HPDE6-E6E7 (cell line): ENCODE measurements around the gene RORB.

Experiments used
- DNase-seq: peaks from one replicate; pipeline ENCODE4 v3.0.0; 2011; ENCODE audit warnings: missing footprints; ENCODE audit errors: extremely low spot score

The RORB gene

DNA sequence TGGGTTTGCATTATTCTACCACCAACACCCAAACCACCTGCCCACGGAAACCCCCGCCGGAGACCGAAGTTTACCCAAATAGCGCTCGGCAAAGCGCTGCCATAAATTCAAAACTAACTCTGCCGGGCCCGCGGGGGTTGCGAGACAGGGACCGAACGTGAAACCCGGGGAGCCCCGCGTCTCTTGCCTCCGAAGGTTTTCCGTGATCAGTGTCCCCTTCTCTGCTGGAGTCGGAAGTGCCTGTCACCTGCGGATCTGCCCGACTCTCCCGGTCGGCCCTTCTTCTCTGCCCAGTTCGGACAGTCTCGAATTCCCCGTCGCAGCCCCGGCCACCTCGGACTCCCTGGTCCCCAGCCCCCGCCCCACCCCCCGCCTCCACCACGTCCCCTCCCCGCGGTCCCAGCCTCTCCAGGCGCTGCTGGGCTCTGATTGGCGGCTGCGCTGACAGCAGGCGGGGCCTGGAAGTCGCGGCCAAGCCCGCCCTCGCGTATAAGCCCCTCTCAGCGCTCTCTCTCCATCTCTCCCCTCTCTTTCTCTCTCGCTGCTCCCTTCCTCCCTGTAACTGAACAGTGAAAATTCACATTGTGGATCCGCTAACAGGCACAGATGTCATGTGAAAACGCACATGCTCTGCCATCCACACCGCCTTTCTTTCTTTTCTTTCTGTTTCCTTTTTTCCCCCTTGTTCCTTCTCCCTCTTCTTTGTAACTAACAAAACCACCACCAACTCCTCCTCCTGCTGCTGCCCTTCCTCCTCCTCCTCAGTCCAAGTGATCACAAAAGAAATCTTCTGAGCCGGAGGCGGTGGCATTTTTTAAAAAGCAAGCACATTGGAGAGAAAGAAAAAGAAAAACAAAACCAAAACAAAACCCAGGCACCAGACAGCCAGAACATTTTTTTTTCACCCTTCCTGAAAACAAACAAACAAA, at the start of gene RORB:
RORB (plus strand) TSS at position 517 of the 929 bp plus-strand sequence. CDS start 642 bp downstream, outside the sequence.
- DNase-seq = peak; percentile 51

DNA sequence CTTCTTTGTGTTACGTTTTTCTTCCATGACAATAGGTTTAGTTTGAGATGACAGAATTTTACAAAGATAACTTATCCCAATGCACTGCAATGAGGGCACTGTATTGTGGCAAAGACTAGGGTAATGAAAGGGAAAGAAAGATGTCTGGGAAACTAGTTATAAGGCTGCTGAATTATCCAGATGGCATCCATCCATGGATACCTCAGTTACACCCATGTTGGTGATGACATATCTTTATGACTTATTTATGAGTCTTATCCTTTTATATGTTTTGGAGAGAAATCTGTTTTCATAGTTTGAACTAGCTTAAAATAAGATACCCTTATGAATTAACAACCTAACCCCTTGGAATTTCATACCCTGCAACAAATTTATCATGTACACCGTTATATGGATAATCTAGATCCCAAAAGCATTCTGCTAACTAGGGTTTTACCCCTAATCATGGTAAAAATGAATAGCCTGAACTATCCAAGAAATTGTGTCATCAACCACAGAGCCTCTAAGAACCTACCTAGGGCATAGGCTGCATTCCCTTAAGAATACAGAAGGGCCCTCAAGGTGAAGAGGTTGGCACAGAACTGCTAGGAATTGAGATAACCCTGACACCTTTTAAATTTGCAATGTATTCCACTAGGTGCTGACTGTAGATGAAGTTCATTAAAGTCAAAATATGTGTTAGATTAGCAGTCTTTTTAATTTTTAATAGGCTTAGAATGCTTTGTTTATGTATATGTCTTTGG, 49.5 kb upstream of the RORB start:
- no peak for DNase-seq

DNA sequence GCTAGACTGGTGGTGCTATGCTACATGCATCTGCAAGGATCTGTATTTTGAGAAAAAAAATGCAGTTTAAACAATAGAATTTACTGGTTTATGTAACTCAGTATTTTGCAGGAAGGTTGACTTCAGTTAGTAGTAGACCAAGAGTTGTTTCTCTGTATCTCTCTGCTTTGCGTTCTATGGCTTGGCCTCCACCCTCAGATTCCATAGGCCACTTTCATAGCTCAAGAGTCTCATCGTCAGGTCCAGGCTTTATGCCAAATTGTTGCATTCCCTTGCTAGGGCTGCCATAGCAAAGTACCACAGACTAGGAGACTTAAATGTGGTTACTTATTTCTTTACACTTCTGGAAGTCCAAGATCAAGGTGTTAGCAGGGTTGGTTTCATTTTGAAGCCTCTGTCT, 48.1 kb upstream of the RORB start:
- no peak for DNase-seq

DNA sequence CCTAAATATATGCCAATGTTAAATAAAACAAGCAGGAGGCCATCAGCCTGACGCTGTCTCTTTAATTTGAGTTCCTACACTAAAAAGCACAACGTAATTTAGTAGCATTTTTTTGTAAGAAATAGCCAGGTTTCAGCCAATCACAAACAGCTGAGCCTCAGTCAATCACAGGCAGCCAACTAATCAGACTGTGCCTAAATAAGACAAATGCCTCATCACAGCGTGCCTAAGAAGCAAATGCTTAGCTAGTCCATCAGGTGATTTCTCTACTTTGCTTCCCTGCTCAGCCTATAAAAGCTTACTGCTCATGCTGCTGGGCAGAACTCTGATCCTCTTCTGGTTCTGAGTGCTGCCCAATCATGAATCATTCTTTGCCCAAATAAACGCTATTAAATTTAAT, 38.3 kb upstream of the RORB start:
- no peak for DNase-seq

DNA sequence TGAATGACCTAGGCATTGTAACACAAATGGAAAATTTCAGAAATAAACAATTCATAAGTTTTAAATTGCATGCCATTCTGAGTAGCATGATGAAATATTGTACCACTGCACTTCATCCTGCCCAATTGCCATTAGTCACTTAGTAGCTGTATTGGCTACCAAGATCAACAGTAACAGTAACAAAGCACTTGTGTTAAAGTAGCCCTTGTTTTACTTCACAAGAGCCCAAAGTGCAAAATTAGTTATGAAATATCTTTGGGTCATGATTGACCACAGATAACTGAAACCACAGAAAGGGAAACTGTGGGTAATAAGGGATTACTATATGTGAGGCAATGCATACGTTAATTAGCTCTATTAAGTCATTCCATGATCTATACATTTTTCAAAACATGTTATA, 33.3 kb upstream of the RORB start:
- no peak for DNase-seq

DNA sequence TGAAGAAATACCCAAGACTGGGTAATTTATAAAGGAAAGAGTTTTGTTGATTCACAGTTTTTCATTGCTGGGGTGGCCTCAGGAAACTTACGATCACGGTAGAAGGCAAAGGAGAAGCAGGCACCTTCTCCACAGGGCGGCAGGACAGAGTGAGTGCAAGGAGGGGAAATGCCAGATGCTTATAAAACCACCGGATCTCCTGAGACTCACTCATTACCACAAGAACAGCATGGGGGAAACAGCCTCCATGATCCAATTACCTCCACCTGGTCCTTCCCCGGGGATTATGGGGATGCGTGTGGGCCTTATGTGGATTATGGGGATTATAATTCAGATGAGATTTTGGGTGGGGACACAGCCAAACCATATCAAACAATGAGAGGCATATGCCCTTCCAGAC, 18.5 kb upstream of the RORB start:
- DNase-seq = no peak

DNA sequence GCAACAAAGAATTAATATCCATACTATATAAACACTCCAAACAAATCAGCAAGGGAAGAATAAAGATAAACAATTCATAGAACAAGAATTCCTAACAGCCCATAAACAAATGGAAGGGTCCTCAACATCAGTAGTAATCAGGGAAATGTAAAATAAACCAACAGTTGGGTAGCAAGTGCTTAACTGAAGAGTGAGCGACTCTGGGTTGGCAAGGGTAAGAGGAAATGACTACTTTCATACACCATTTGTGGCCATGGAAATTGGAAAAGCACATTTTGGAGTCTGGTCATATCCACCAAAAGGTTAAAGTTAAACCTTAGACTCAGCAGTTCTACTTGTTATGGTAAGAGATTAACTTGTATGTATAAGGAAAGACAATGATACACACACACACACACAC, 17.4 kb upstream of the RORB start:
- DNase-seq = no peak

DNA sequence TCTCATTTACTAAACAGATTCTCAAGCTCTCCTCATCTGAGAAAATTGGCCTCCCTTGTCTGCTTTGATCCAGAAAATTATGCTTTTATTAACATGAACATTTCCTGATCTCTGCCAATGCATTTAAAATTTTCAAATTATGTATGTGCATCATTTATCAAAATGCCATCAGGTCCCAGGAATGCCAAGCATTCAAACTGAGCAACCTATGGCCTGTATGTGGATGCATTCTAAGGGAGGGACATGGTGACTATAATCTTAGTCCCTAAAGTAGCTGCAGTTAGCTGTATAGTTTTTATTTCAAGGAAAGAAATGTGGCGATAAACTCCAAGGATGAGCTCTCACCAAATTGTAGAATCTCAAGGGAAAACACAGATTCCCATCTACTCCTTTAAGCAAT, 9.7 kb upstream of the RORB start:
- no peak for DNase-seq

DNA sequence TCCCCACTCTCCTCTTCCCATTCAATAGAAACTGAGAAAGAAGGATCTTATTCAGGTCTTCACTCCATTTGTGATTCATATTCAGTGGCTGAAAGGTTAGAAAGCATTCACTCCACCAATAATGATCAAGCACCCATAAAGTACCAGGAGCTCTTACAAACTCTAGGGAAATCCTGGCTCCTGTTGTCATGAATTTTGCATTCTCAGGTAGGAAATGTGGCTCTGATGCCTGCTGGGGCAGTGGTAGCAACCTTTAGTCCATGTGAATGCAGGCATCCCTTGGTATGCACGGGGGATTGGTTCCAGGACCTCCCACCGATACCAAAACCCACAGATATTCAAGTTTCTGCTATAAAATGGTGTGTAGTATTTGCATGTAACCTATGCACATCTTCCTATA, 3.6 kb upstream of the RORB start:
- no peak for DNase-seq

DNA sequence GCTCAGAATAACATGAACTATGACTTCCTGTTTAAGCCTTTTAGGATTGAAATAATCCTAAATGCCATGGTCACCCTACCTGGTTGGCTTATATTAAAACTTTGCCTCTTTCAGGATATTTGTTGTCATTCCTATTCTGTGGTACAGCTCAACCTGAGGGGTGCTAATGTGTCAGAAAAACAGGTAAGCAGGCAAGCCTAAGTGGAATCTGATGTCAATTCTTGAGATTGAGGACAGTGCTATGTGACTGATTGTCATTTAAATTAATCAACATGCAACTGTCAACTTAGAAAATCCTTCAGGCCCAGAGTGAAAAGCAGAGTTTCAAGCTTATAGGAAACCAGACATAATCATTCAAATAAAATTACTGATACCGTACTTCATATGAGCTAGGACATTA, 2.6 kb upstream of the RORB start:
- no peak for DNase-seq

DNA sequence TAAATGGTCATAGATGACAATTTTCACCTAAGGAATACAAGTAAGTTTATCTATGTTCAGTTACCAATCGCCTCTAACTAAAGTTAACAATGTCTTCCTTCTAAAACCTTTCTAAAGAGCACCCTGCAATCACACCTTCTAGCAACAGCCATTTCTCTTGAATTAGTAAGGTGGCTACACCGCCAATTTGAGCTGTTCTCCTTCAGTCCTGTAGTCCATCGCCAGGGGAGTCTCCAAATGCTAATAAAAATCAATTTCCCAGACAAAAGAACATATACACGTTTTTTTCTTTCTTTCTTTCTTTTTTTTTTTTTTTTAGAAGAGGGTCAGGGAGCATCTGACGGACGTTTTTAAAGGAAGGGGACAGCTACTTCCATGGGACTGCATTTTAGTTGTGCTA, 729 bp upstream of the RORB start:
- DNase-seq = no peak

DNA sequence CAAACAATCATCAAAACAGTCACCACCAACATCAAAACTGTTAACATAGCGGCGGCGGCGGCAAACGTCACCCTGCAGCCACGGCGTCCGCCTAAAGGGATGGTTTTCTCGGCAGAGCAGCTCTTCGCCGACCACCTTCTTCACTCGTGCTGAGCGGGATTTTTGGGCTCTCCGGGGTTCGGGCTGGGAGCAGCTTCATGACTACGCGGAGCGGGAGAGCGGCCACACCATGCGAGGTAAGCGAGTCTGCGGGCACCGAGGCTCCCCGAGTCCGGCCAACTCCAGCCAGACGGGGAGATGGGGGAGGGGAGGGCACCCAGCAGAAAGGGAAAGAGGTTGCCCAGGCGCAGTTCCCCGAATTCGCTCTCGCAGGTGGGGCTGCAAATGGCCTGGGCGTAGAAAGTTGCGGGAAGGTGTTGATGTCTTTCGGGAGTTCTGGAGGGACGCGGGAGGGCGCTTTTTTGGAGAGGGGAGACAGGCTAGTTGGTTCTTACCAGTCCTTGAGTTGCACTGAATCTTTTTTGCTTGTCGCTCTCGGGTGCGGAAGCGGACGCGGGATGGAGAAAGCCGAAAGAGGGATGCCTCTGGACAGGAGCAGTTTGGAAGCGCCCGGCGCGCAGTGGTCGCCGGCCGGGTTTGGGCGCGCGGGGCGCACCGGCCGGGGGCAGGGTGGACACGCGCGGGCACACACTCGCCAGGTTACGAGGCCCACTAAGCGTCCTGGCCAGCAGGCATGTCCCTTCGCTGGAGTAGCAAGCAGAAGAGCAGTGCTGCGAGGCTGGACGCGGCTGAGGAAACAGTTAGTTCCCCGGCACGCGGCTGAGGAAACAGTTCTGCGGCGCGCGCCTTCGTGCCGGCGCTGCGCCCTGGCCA, 849 bp downstream of the RORB start:
- DNase-seq = no peak

DNA sequence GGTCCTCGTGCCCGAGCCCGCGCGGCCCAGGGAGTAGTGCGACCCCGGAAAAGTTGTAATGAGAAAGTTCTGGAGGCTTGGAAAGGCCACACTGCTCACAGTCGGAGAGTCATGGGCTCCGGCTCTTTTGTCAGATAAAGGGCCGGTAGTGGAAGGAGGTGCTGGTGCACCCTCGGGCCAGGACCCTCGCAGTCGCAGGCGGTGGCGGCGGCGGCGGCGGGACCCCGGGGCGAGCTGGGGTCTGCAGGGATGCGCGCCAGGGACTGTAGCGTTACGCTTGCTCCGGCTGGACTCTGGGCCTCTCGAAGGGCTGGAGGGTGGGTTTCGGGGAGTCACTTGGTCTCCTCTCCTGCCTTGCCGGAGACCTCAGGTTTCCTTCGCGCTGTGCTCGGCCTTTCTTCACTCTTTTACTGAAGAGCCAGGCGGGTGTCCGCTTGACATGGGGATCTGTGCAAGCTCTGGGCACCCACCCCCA, 1.5 kb downstream of the RORB start:
- DNase-seq = no peak

DNA sequence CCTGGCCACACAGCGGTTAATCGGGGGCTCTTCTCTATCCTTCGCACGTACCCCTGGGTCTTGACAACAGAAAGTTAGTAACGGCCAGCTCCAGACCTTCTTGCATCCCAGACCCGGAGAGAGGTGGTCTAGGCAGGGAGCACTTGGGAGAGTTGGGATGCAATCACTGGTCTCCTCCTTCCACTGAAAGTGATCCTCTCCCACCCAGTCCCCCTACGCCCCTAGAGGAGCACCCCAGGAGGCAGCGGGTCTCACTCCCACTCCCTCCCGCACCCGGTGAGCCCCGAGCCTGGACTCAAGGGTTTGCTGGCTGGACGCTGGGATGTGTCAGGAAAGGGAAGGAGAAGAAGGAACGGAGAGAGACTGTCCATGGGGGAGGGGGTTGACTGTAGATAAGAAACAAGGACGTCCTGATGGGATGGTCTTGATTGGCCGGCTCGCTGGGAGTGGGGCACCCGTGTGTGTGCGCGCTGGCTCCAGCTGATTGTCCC, 2.0 kb downstream of the RORB start:
- DNase-seq = no peak

DNA sequence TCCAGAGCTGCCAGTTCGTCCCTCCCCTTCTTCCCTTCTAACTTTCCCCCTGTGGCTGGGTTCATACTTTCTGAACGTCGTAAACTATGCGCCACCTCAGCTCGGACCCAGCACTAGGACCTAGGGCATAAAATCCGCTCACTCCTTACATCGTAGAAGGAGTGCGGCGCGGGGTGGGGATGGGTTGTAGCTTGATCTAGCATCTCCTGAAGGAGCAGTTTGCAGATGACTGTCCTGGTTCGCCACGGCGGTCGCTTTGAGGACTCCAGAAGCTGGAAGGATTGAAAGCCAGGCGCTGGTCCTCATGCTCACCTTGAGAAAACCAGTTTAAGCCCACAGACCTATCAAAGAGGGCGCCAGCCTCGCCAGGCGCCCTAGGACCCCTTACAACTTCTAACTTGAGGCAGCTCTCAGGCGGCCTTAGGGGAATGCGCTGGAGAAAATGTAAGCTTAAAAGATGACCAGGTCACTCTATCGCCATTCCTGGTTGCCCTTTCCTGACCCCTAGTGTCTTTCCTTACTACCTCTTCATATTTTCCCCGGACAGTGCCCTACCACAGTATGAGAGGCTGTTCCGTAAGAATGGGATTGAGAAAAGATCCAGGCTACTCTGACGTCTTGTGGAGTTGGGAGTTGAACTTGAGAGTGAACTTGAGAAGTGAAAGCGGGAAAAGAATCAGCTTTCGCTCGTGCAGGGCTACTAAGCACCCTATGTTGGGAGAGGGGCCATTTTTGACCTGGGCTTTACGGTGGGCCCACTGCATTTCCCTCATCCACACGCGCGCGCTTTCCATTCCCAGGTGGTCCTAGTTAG, 2.8 kb downstream of the RORB start:
- no peak for DNase-seq

DNA sequence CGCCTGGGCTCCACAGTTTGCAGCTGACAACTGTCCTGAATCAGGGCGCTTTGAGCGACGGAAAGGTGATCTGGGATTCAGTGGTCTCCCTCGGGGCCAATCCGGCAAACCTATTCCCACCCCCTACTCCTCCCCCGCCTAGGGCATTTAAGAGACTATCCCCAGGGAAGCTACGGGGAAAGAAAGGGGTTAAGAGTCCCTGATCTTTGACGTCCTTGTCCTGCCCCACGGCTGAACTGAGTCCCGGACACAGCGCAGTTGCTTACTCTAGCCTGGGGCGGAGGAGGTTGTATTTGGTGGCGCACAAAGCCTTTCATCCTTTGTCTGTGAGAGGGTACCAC, 3.4 kb downstream of the RORB start:
- no peak for DNase-seq

DNA sequence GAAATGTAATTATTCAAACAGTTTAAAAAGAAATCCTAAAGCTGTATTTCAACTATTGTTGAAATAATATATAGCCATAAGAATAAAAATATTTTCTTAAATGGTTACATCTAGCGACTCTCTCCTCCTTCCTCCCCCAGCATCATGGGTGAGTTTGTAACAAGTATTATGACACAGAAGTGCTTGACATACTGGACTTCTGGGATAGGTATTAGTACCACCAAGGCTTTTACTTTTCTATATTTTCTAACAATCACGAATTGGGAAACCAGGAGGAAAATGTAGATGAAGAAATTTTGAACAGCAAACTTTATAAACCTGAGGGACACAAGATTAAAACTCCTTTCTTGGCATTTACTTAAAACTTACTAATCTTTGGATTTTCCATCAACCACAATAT, 4.4 kb downstream of the RORB start:
- no peak for DNase-seq

DNA sequence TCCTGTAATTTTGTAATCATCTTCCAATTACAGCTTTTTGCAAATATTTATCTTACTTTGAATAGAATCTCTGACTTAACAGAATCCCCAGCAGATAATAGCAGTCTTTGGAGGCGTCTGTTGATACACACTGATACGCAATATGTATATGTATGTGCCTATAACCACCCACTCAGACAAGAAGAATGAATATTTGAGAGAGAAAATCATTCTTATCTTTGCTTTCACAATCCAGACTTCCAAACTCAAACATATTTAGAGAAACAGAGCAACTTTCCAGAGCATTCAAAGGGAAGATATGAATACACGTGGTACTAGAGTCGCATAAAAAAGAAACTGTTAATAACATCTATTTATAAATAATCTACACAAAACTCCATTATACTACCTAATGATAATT, 6.1 kb downstream of the RORB start:
- no peak for DNase-seq

DNA sequence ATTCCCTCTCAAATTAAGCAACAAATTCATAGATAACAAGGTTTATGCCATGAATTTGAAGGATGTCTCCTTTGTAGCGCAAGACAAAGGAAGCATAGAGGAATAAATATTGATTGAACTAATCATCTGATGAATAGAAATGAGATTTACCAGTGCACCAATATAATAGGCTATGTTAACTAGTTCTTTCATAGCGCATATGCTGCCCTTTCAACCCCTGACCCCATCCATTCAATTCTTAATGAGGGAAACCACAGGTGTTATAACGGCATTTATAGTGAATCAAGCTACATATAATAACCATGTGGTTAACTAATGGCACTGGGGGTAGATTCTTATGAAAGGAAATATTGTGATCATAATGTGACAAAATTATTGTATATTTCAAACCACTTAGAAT, 6.5 kb downstream of the RORB start:
- no peak for DNase-seq

DNA sequence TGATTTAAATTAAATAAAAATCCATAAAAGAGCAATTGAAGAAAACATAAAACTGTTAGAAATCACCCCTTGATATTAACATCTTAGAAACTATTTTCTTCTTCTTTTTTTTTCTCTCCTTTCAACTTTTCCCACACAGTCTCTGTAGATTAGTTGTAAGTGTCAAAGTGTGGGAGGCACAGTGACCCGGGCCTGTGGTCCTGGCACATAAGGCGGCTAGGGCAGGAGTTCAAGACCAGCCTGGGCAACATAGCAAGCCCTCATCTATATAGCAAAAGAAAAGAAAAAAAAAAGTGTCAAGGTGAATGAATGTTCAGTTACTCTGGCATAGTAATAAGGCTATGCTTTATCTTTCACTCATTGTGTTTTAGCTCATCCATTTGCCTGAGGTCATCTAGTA, 14.2 kb downstream of the RORB start:
- DNase-seq = no peak

DNA sequence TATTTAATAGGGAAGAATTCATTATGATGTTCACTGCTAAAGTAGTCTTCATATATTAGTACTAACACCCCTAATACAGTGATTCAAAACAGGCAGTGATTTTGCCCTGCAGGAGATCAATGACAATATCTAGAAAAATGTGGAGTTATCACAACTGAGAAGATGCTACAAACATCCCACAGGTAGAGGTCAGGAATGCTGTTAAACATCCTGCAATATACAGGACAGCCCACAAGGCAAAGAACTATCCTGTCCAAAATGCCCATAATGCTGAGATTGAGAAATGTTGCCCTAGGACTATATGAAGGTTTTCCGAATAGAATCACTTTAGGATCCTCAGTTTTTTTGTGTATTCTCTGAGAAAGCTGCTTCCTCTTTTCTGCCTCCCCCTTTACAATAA, 15.3 kb downstream of the RORB start:
- no peak for DNase-seq
